G401 (cell line): ENCODE results near the gene NKPD1. TPM values are rescaled to one million over a fixed set of nuclear protein-coding genes. Genes with fewer than 3 reads are reported as not detected.
"Not testable (repeated sequence)": the region's sequence is repeated elsewhere in the genome, so short reads cannot be mapped to it uniquely, and the experiment has no call there.

Experiments used
- DNase-seq: peaks from one replicate; pipeline ENCODE4 v3.0.0-alpha.2; 2015; ENCODE audit warnings: low spot score
- in situ Hi-C: cut with HindIII; loops from 2 replicates; pipeline ENCODE4 v1.10.0; 2016; ENCODE audit warnings: low sequenced_read_pairs, mixed read lengths
- total RNA-seq: library from RNA; depleted of rRNA; stranded (reverse); fragments of >200 nt; shearing (Covaris generic); gene quantifications from 2 replicates; pipeline ENCODE4 v1.2.3, GENCODE V29; 2014; rRNA removed

The NKPD1 gene
- total RNA-seq, 1 experiment from 2014 or later, result 0.31 TPM

DNA sequence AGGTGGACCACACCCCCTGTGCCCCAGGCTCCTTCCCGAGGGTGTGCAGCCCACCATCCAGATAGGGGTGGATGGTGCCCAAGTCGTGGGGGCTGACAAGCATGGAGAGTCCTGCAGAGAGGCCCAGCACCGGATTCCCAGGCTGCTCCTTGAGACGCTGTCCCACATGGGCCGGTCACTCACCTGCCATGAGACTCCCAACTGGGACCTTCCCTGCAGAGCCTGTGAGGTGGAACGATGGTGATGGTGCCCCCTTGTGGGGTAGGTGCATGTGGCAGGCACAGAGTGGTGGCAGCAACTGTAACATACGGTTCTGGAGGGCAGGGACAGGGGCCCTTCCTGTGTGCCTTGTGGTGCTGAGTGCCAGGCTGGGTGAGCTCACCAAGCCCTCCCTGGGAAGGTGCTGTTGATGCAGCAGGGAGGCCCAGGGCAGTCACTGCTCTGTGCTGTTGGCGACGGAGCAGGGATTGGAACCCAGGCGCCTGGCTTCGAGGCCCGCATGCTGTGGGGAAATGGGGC lies 34.7 kb downstream of the NKPD1 start:
- in situ Hi-C loops, result no loop called here
- DNase-seq, result peak; percentile 63

GRCh38 chr19:45125360-45125759 lies 35.4 kb downstream of the NKPD1 start:
- in situ Hi-C loops, result no loop called here
- peak; percentile 67 for DNase-seq

DNA sequence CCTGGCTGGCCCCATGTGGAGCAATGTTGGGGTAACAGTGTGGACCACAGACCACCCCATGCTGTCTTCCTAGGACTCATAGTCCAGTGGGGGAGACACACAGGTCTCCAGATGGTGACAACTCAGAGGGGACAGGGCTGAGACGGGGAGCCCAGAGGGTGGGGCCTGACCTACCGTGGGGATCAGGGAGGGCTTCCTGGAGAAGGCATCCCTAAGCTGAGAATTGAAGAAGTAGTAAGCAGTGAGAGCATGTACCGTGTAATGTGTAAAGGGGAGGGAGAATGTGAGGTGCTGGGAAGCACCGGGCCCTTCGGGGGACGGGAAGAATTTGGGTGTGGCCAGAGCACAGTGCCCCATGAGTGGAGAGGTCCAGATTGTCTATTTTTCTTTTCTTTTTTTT lies 36.8 kb downstream of the NKPD1 start:
- no peak for DNase-seq
- in situ Hi-C loops, result no loop called here

DNA sequence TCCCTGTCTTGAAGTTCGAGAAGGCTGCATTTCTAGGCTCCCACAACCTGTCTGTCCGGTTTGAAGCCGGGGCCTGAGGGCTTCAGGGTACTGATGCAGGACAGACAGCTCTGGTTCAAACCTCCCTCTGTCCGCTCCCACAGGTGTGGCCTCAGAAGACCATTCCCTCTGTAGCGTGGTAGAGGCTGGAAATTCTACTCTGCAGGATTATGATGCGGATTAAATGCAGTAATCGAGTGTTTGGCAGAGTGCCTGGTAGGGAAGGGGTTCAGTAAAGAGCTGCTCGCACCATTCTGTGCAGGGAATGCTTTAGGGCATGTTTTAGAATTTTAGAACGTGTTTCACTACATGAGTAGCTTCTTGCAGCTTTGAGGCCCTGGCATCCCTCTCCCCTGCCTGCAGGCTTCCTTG lies 37.3 kb downstream of the NKPD1 start:
- no peak for DNase-seq

GRCh38 chr19:45122832-45123231 lies 38.0 kb downstream of the NKPD1 start:
- in situ Hi-C loops, result no loop called here

More for the DNA sequence above, 37.3 kb downstream of the NKPD1 start:
- in situ Hi-C loops, result no loop called here

GRCh38 chr19:45121827-45122345 lies 38.9 kb downstream of the NKPD1 start:
- DNase-seq, result no peak
- in situ Hi-C loops, result no loop called here

More at GRCh38 chr19:45122832-45123231, 38.0 kb downstream of the NKPD1 start:
- DNase-seq, result no peak

- in situ Hi-C loops, result no loop called here
- DNase-seq, result no peak
Observed at GRCh38 chr19:45119582-45119981, 41.2 kb downstream of the NKPD1 start.

DNA sequence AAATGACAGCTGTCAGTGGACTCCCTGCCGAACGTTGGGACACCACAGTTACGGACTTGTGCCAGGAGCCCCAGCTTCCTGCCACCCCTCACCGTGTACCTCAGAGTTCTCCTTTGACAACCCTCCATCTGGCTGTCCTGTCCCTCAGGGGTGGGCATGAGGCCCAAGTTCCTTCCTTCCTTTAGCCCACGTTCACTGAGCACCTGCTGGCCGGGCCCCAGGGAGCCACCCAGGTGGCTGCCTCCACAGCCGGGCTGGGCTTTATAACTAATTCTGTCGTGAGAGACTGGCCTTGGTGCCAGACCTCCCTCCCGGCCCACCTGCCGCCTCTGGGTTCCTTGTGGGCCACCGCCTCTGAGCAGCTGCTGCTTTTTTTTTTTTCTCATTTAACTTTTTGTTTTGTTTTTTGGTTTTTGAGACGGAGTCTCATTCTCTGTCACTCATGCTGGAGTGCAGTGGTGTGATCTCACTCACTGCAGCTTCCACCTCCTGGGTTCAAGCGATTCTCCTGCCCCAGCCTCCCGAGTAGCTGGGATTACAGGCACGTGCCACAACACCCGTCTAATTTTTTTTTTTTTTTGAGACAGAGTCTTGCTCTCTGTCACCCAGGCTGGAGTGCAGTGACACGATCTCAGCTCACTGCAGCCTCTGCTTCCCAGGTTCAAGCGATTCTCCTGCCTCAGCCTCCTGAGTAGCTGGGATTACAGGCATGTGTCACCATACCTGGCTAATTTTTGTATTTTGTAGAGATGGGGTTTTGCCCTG lies 42.0 kb downstream of the NKPD1 start:
- peak; percentile 60 for DNase-seq
- in situ Hi-C loops, result not testable (repeated sequence)

- in situ Hi-C loops, result no loop called here
- no peak for DNase-seq
Observed at GRCh38 chr19:45118106-45118505, 42.7 kb downstream of the NKPD1 start.

GRCh38 chr19:45117671-45118070 lies 43.1 kb downstream of the NKPD1 start:
- peak; percentile 61 for DNase-seq
- in situ Hi-C loops, result no loop called here

DNA sequence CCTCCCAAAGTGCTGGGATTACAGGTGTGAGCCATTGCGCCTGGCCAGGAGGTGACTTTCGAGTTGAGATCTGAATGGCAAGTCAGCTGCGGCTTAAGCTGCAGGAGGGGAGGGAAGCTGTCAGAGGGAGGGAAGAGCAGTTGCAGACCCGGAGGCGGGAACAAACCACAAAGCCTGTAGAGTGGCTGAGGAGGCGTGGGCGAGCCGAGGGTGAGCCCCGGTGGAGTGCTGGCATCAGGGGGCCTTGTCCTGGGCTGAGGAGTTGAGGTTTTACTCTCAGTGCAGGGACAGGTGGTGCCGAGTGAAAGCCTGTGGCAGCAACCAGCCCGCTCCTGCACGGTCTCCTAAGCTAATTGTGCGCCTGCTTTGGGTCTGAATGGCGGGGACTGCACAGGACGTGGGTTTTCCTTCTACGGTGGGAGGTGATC lies 43.6 kb downstream of the NKPD1 start:
- in situ Hi-C loops, result no loop called here
- peak; percentile 47 for DNase-seq

GRCh38 chr19:45115809-45116615 lies 44.8 kb downstream of the NKPD1 start:
- no peak for DNase-seq
- in situ Hi-C loops, result no loop called here

DNA sequence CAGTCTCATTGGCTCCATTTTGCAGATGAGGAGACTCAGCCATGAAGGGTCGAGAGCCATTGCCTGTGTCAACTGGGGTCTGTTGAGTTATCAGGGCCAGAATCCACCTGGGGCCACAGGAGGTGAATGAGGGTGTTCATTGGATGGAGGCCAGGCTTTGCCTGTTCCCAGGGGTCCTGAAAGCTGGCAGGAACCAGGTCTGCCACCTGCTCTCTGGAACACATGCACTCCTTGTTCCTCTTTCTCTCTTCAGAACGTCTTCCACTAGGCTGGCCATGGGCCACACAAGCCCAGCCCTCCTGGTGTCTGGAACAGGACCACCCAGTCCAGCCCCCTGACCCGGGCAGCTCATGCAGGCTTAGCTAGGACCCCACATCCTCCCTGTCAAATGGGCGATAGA lies 46.7 kb downstream of the NKPD1 start:
- in situ Hi-C loops, result no loop called here
- DNase-seq, result no peak

GRCh38 chr19:45113628-45114027 lies 47.2 kb downstream of the NKPD1 start:
- DNase-seq, result no peak
- in situ Hi-C loops, result no loop called here

GRCh38 chr19:45112111-45112827 lies 48.5 kb downstream of the NKPD1 start:
- in situ Hi-C loops, result no loop called here
- no peak for DNase-seq

Other genes starting within 250 kb of the NKPD1 start
- gene APOC1, start 246.4 kb downstream of the NKPD1 start, total RNA-seq, result 182 and 412 TPM in 2 replicates
- not detected in 2 replicates for gene APOC4, start 218.7 kb downstream of the NKPD1 start, total RNA-seq
- not detected in 2 replicates for gene APOC2, start 214.9 kb downstream of the NKPD1 start, total RNA-seq
- 6.2 and 17.2 TPM in 2 replicates for gene CLPTM1, start 205.6 kb downstream of the NKPD1 start, total RNA-seq
- 12.7 and 16.6 TPM in 2 replicates for gene RELB, start 159.5 kb downstream of the NKPD1 start, total RNA-seq
- 12.1 and 23.8 TPM in 2 replicates for gene CLASRP, start 121.9 kb downstream of the NKPD1 start, total RNA-seq
- gene ZNF296, start 84.5 kb downstream of the NKPD1 start, total RNA-seq, result not detected in 2 replicates
- gene GEMIN7, start 81.7 kb downstream of the NKPD1 start, total RNA-seq, result 93.1 and 100 TPM in 2 replicates
- gene PPP1R37, start 67.8 kb downstream of the NKPD1 start, total RNA-seq, result 28.6 and 42.6 TPM in 2 replicates
- gene TRAPPC6A, start 17.3 kb upstream of the NKPD1 start, total RNA-seq, result 38.4 and 52.9 TPM in 2 replicates
- gene BLOC1S3, start 17.8 kb upstream of the NKPD1 start, total RNA-seq, result 9.0 and 14.7 TPM in 2 replicates
- gene EXOC3L2, start 84.4 kb upstream of the NKPD1 start, total RNA-seq, result not detected in 2 replicates
- 19.2 and 23.6 TPM in 2 replicates for gene MARK4, start 90.3 kb upstream of the NKPD1 start, total RNA-seq
- gene CKM, start 161.9 kb upstream of the NKPD1 start, total RNA-seq, result 8.1 and 9.7 TPM in 2 replicates
- 9.7 and 18.6 TPM in 2 replicates for gene KLC3, start 179.8 kb upstream of the NKPD1 start, total RNA-seq
- gene ERCC2, start 209.6 kb upstream of the NKPD1 start, total RNA-seq, result 60.2 and 60.6 TPM in 2 replicates
- 3.6 and 21.0 TPM in 2 replicates for gene PPP1R13L, start 244.1 kb upstream of the NKPD1 start, total RNA-seq
- gene POLR1G, start 245.7 kb upstream of the NKPD1 start, total RNA-seq, result 28.4 and 32.3 TPM in 2 replicates